ENCODE data around the gene URB1. TPM values are rescaled to one million over a fixed set of nuclear protein-coding genes. Genes with fewer than 3 reads are reported as not detected.

The URB1 gene
- total RNA-seq, 4 donors from 2014 or later, result 6.4 to 8.7 (median 7.3) TPM

DNA sequence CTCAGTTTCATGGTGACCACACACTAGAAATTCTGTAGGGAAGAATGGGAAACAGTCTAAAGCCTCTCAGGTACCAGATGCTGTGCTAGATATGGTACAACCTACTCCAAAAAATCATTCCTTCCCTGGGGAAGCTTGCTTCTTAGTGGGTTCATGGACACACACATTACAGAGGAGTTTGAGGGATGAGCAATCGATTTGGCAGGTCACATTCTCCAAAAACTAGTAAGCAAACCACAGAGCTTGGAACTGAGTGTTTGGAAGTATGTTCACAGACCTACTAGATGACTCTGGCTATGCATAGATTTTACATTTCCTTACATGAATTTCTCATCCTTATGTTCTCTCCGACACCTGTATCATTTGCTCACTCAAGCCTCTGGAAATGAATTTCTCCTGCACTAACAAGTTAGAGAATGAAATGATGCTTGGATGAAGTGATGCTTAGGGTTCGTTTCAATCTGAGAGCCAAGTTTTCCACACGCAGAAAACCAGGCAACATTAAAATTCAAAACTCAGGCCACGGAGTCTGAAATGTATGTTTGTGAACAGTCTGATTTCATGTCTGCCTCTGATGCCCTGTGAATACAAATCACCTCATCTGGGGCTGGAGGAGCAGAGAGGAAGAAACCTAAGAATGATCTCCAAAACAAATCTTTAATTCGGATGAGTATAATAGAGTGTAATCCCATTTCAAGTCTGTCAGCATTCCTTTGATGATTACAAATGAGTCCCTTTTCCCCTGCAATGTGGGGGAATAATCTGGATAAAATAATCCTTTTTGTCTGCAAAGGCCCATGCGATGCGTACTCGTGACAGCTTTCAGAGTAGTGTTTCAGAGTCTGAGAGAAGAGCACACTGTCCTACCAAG lies 30.7 kb upstream of the URB1 start:
- TF ChIP-seq, protein P1, sequence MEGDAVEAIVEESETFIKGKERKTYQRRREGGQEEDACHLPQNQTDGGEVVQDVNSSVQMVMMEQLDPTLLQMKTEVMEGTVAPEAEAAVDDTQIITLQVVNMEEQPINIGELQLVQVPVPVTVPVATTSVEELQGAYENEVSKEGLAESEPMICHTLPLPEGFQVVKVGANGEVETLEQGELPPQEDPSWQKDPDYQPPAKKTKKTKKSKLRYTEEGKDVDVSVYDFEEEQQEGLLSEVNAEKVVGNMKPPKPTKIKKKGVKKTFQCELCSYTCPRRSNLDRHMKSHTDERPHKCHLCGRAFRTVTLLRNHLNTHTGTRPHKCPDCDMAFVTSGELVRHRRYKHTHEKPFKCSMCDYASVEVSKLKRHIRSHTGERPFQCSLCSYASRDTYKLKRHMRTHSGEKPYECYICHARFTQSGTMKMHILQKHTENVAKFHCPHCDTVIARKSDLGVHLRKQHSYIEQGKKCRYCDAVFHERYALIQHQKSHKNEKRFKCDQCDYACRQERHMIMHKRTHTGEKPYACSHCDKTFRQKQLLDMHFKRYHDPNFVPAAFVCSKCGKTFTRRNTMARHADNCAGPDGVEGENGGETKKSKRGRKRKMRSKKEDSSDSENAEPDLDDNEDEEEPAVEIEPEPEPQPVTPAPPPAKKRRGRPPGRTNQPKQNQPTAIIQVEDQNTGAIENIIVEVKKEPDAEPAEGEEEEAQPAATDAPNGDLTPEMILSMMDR (IDR thresholded peaks at IDR 0.05), result no peak
- no peak for TF ChIP-seq EP300 (IDR thresholded peaks at IDR 0.05; ENCODE audit: low read depth)
- no peak for TF ChIP-seq POLR2AphosphoS5 (IDR thresholded peaks at IDR 0.05)
- TF ChIP-seq POLR2A (IDR thresholded peaks at IDR 0.05), result no peak
- Histone ChIP-seq H3K27me3 (no peaks in the 10 kb centered on the region), H3K4me1 (no peaks in the 10 kb centered on the region), H3K27ac (no peak overlapping the region), H3K36me3 (no peaks in the 10 kb centered on the region), H3K4me3 (no peak overlapping the region), H3K9me3 (no peaks in the 10 kb centered on the region)
- in situ Hi-C loops (cut with MboI; ENCODE audit: low pct_ligation_motif_present in 1 of 4, low pct_unique_long_range_greater_than_20kb in 1 of 4, low sequenced_read_pairs in 3 of 4) (loop anchor here in 1 of 4 donors (25.0 kb wide), 1 partner anchor 139 kb away; no protein-coding TSS in a partner anchor), intact Hi-C loops (cut with DNase I; ENCODE audit: low total_unique reads) (no loop called here)
- no peak for DNase-seq
- 85 to 88% methylated on average over 8 to 9 of the region's 9 CpGs for WGBS, 2 donors (ENCODE audit: low coverage in 1 of 2)

DNA sequence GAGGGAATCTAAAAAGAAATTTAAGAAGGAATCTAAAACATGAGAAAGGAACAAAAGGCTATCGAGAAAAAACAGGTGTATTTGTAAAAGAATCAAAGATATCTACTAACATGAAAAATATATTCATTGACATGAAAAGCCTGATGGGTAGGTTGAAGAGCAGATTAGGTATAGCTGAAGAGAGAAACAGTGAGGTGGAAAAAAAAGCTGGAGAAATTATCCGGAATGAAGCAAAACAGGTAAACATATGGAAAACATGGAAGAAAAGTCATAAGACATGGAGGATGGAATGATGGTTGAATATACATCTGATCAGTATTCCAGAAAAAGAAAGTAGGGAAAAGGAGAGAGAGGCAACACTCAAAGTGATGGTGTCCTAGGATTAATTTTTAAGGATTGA lies 29.3 kb upstream of the URB1 start:
- Histone ChIP-seq H3K27me3 (no peaks in the 10 kb centered on the region), H3K9me3 (no peaks in the 10 kb centered on the region), H3K4me3 (no peak overlapping the region), H3K27ac (no peak overlapping the region), H3K36me3 (no peaks in the 10 kb centered on the region), H3K4me1 (no peaks in the 10 kb centered on the region)
- intact Hi-C loops (cut with DNase I; ENCODE audit: low total_unique reads) (no loop called here), in situ Hi-C loops (cut with MboI; ENCODE audit: low pct_ligation_motif_present in 1 of 4, low pct_unique_long_range_greater_than_20kb in 1 of 4, low sequenced_read_pairs in 3 of 4) (loop anchor here in 1 of 4 donors (25.0 kb wide), 1 partner anchor 140 kb away; no protein-coding TSS in a partner anchor)
- 86 to 100% methylated on average over 2 of the region's 2 CpGs for WGBS, 2 donors (ENCODE audit: low coverage in 1 of 2)
- no peak for DNase-seq
- TF ChIP-seq, protein P1 (IDR thresholded peaks at IDR 0.05), result no peak
- TF ChIP-seq EP300 (IDR thresholded peaks at IDR 0.05; ENCODE audit: low read depth), result no peak
- TF ChIP-seq POLR2AphosphoS5 (IDR thresholded peaks at IDR 0.05), result no peak
- TF ChIP-seq POLR2A (IDR thresholded peaks at IDR 0.05), result no peak

DNA sequence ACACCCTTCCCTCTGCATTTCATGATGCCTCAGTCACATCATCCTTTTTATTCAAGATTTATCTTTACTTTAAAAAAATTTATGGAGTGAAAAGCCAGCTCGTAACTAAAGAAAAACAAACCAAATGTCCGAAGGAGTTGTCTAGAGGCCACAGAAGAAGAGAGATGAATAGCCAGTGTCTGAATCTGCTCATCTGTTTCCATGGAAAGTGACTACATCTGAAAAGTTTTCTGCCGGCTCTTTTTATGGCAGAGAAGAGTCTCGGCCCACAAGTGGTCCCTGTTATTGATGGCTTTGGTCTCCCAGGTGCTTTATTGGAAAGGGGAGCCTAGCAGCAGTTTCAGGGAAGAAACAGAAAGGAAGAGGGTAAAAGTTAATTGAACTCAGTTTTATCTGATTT lies 25.3 kb upstream of the URB1 start:
- H3K36me3 ChIP-seq, result no peaks in the 10 kb centered on the region
- no peaks in the 10 kb centered on the region for H3K27me3 ChIP-seq
- peaks cover 4 to 23% (median 11%) of the 10 kb centered on the region in 4 donors for H3K4me1 ChIP-seq
- no peak overlapping the region for H3K27ac ChIP-seq
- H3K9me3 ChIP-seq, result no peaks in the 10 kb centered on the region
- DNase-seq, result no peak
- 69 to 82% methylated on average over 3 to 4 of the region's 4 CpGs for WGBS, 2 donors (ENCODE audit: low coverage in 1 of 2)
- TF ChIP-seq, protein P1 (IDR thresholded peaks at IDR 0.05), result no peak
- TF ChIP-seq POLR2AphosphoS5 (IDR thresholded peaks at IDR 0.05) (no peak), EP300 (IDR thresholded peaks at IDR 0.05; ENCODE audit: low read depth) (no peak), POLR2A (IDR thresholded peaks at IDR 0.05) (no peak)
- intact Hi-C loops (cut with DNase I; ENCODE audit: low total_unique reads), result no loop called here
- no peak overlapping the region for H3K4me3 ChIP-seq
- in situ Hi-C loops (cut with MboI; ENCODE audit: low pct_ligation_motif_present in 1 of 4, low pct_unique_long_range_greater_than_20kb in 1 of 4, low sequenced_read_pairs in 3 of 4), result loop anchor here in 1 of 4 donors (25.0 kb wide), 1 partner anchor 144 kb away; no protein-coding TSS in a partner anchor

Data from transverse colon (tissue), 4 donors.